ENCODE results near the gene RMND5A. TPM values are rescaled to one million over a fixed set of nuclear protein-coding genes. Genes with fewer than 3 reads are reported as not detected.

Gene RMND5A
- total RNA-seq, 2 donors from 2014 or later: 45.4 to 49.3 TPM

DNA sequence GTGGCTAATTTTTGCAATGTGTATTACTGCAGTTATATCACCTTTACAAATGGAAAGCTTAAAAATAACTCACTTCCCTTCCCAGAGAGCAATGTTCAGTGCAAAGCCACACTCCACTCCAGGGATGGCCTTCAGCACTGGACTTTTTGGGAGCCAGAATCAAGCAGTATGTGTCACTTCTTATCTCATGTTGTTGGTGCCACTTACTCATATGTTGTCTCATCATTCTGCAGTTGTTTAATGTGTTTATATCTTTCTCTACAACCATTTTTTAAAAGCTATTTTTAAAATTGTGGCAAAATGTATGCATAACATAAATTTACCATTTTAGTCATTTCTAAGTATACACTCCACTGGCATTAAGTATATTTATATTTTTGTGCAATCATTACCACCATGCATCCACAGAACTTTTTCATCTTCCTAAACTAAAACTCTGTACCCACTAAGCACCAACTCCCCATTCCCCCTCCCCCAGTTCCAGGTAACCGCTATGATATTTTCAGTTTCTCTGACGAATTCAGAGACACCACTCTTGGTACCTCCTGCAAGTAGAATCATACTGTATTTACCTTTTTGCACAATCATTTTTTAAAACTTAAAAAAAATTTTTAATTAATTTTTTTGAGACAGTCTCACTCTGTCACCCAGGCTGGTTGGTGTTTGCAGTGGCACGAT is 102.7 kb downstream of the RMND5A start:
- Histone ChIP-seq H3K9ac (ENCODE audit: extremely low read depth, low read length, poor library complexity, severe bottlenecking) (no peak overlapping the region), H3K36me3 (ENCODE audit: control insufficient read depth, insufficient read depth, low read length) (no peaks in the 10 kb centered on the region), H3K27me3 (ENCODE audit: control insufficient read depth, insufficient read depth, low read length, poor library complexity, severe bottlenecking) (no peaks in the 10 kb centered on the region), H3K9me3 (ENCODE audit: control insufficient read depth, low read length) (no peaks in the 10 kb centered on the region), H3K4me3 (ENCODE audit: low read length) (no peak overlapping the region), H3K4me1 (ENCODE audit: control insufficient read depth, insufficient read depth, low read length) (no peaks in the 10 kb centered on the region), H3K27ac (ENCODE audit: low read depth, low read length) (no peak overlapping the region)
- no peak overlapping the region for H3K4me3 Mint-ChIP-seq
- WGBS, 2 experiments (ENCODE audit: insufficient coverage in 1 of 2, insufficient read length in 1 of 2): 60 to 67% methylated on average over 3 of the region's 3 CpGs
- no peaks in the 10 kb centered on the region for H3K36me3 Mint-ChIP-seq (ENCODE audit: low read depth)
- no peak for TF ChIP-seq CTCF (conservative IDR thresholded peaks at IDR 0.05)
- no peak overlapping the region for H3K27ac Mint-ChIP-seq
- peaks cover 7% of the 10 kb centered on the region for H3K9me3 Mint-ChIP-seq
- no peak for DNase-seq
- peaks cover 3% of the 10 kb centered on the region for H3K4me1 Mint-ChIP-seq
- H3K27me3 Mint-ChIP-seq (ENCODE audit: insufficient read depth): peaks cover 4% of the 10 kb centered on the region

- Histone ChIP-seq H3K27me3 (ENCODE audit: control insufficient read depth, insufficient read depth, low read length, poor library complexity, severe bottlenecking) (no peaks in the 10 kb centered on the region), H3K27ac (ENCODE audit: low read depth, low read length) (no peak overlapping the region), H3K9ac (ENCODE audit: extremely low read depth, low read length, poor library complexity, severe bottlenecking) (no peak overlapping the region), H3K9me3 (ENCODE audit: control insufficient read depth, low read length) (no peaks in the 10 kb centered on the region), H3K36me3 (ENCODE audit: control insufficient read depth, insufficient read depth, low read length) (no peaks in the 10 kb centered on the region), H3K4me1 (ENCODE audit: control insufficient read depth, insufficient read depth, low read length) (no peaks in the 10 kb centered on the region), H3K4me3 (ENCODE audit: low read length) (no peak overlapping the region)
- Mint-ChIP-seq H3K9me3 (peaks cover 7% of the 10 kb centered on the region), H3K27ac (no peak overlapping the region), H3K4me3 (no peak overlapping the region), H3K36me3 (ENCODE audit: low read depth) (no peaks in the 10 kb centered on the region), H3K27me3 (ENCODE audit: insufficient read depth) (peaks cover 4% of the 10 kb centered on the region), H3K4me1 (peaks cover 6% of the 10 kb centered on the region)
- DNase-seq: no peak
- 92 to 97% methylated on average over 6 to 11 of the region's 11 CpGs for WGBS, 2 experiments (ENCODE audit: insufficient coverage in 1 of 2, insufficient read length in 1 of 2)
- TF ChIP-seq CTCF (conservative IDR thresholded peaks at IDR 0.05): no peak
Observed at GRCh38 chr2:86825036-86825692, 105.1 kb downstream of the RMND5A start.

GRCh38 chr2:86825693-86826381 is 105.7 kb downstream of the RMND5A start:
- no peak for DNase-seq
- H3K9me3 Mint-ChIP-seq: peaks cover 7% of the 10 kb centered on the region
- WGBS, 2 experiments (ENCODE audit: insufficient coverage in 1 of 2, insufficient read length in 1 of 2): 92 to 93% methylated on average over 7 to 16 of the region's 16 CpGs
- H3K9ac ChIP-seq (ENCODE audit: extremely low read depth, low read length, poor library complexity, severe bottlenecking): no peak overlapping the region
- no peak for TF ChIP-seq CTCF (conservative IDR thresholded peaks at IDR 0.05)
- no peaks in the 10 kb centered on the region for H3K9me3 ChIP-seq (ENCODE audit: control insufficient read depth, low read length)
- H3K27ac Mint-ChIP-seq: no peak overlapping the region
- no peaks in the 10 kb centered on the region for H3K36me3 Mint-ChIP-seq (ENCODE audit: low read depth)
- H3K4me3 ChIP-seq (ENCODE audit: low read length): no peak overlapping the region
- no peak overlapping the region for H3K27ac ChIP-seq (ENCODE audit: low read depth, low read length)
- H3K27me3 ChIP-seq (ENCODE audit: control insufficient read depth, insufficient read depth, low read length, poor library complexity, severe bottlenecking): no peaks in the 10 kb centered on the region
- no peaks in the 10 kb centered on the region for H3K4me1 ChIP-seq (ENCODE audit: control insufficient read depth, insufficient read depth, low read length)
- no peak overlapping the region for H3K4me3 Mint-ChIP-seq
- peaks cover 4% of the 10 kb centered on the region for H3K27me3 Mint-ChIP-seq (ENCODE audit: insufficient read depth)
- H3K36me3 ChIP-seq (ENCODE audit: control insufficient read depth, insufficient read depth, low read length): no peaks in the 10 kb centered on the region
- peaks cover 6% of the 10 kb centered on the region for H3K4me1 Mint-ChIP-seq
